Stimulated activated CD4-positive, alpha-beta T cell treated with anti-CD3 and anti-CD28 coated beads, TNF-alpha, amount 100 ng/mL, for 48 hours (primary cell): ENCODE results near the gene LCE1C.

Source experiments
- DNase-seq, 3 donors: peaks; one replicate each; pipeline ENCODE4 v3.0.0-alpha.2; 2020; ENCODE audit warnings: low read depth in 3 of 3

Gene LCE1C

GRCh38 chr1:152759453-152760173, 46.8 kb downstream of the LCE1C start:
- no peak for DNase-seq

- no peak for DNase-seq
Measured at GRCh38 chr1:152758636-152759035, 47.8 kb downstream of the LCE1C start.

- no peak for DNase-seq
Measured at GRCh38 chr1:152757747-152758146, 48.7 kb downstream of the LCE1C start, which contains the start of gene KPRP. TSS of gene KPRP (plus strand) at chr1:152758025. CDS start at chr1:152759589, 1,564 bp downstream.

GRCh38 chr1:152756872-152757271, 49.6 kb downstream of the LCE1C start:
- no peak for DNase-seq
